K562 (cell line): ENCODE measurements around the gene LTB4R2.

Experiments used
- CTCF ChIP-seq, 3 experiments: IDR thresholded peaks in 2 of 3; conservative IDR thresholded peaks in 1 of 3; 2 replicates each; pipeline ENCODE4 v1.5.1; 2011 to 2012; ENCODE audit warnings: low read length in 3 of 3, mild to moderate bottlenecking in 3 of 3, control low read depth in 2 of 3, improper control_type of control experiment in 1 of 3, inconsistent platforms in 1 of 3, low read depth in 1 of 3, mixed read lengths in 1 of 3, moderate library complexity in 1 of 3; ENCODE audit not compliant: insufficient read depth in 2 of 3
- ETS1 ChIP-seq: conservative IDR thresholded peaks from 2 replicates; pipeline ENCODE4 v1.6.1; 2011; ENCODE audit warnings: low read depth, mild to moderate bottlenecking, low read length; ENCODE audit not compliant: control insufficient read depth
- JUN ChIP-seq, 2 experiments: sonication (generic) in 1 of 2; formaldehyde crosslinking in 1 of 2; IDR thresholded peaks; 2 replicates each; pipeline versions ENCODE4 v1.6.1 to v1.8.0; 2012 to 2022; ENCODE audit warnings: borderline replicate concordance in 2 of 2, mild to moderate bottlenecking in 2 of 2, improper control_type of control experiment in 1 of 2, low read depth in 1 of 2, low read length in 1 of 2, missing genetic modification reagents in 1 of 2
- NR2C2 ChIP-seq, 2 experiments: fragments of 200-800 bp in 1 of 2; sonication (Bioruptor generic) in 1 of 2; sonication (generic) in 1 of 2; formaldehyde crosslinking in 1 of 2; IDR thresholded peaks; 2 replicates each; pipeline versions ENCODE4 v1.6.1 to v1.8.0; 2016 to 2022; ENCODE audit warnings: mild to moderate bottlenecking in 1 of 2, missing compliant biosample characterization in 1 of 2, missing genetic modification characterization in 1 of 2, missing genetic modification reagents in 1 of 2
- TAF1 ChIP-seq: IDR thresholded peaks from 2 replicates; pipeline ENCODE4 v1.6.1; 2011; ENCODE audit warnings: mild to moderate bottlenecking, low read length, moderate library complexity; ENCODE audit not compliant: insufficient read depth, control insufficient read depth, severe bottlenecking; ENCODE audit errors: extremely low read depth
- ZBTB49 ChIP-seq: sonication (generic); formaldehyde crosslinking; IDR thresholded peaks from 2 replicates; pipeline ENCODE4 v1.8.0; 2022; ENCODE audit warnings: missing genetic modification reagents, mild to moderate bottlenecking, borderline replicate concordance
- ZKSCAN1 ChIP-seq: fragments of 150-350 bp; IDR thresholded peaks from 2 replicates; pipeline ENCODE4 v1.6.1; 2016; ENCODE audit warnings: low read depth, low read length

- TF ChIP-seq NR2C2 (CRISPR knock-in tag; IDR thresholded peaks at IDR 0.05) (no peak), NR2C2 (tag; IDR thresholded peaks at IDR 0.05) (no peak), CTCF (IDR thresholded peaks at IDR 0.05 in 2 of 3, conservative IDR thresholded peaks at IDR 0.05 in 1 of 3; ENCODE audit: insufficient read depth in 2 of 3, low read depth in 1 of 3, low read length in 3 of 3) (no peak), ETS1 (no peak), ZKSCAN1 (no peak), JUN (IDR thresholded peaks at IDR 0.05; ENCODE audit: borderline replicate concordance, low read depth, low read length) (no peak), JUN (CRISPR knock-in tag; IDR thresholded peaks at IDR 0.05; ENCODE audit: borderline replicate concordance) (no peak), ZBTB49 (no peak), TAF1 (no peak)
These were observed 22.9 kb upstream of the LTB4R2 start for GRCh38 chr14:24286996-24287395.
